ENCODE measurements around the gene ADGRG1.
"Not testable (repeated sequence)": the region's sequence is repeated elsewhere in the genome, so short reads cannot be mapped to it uniquely, and the experiment has no call there.

ADGRG1 gene

DNA sequence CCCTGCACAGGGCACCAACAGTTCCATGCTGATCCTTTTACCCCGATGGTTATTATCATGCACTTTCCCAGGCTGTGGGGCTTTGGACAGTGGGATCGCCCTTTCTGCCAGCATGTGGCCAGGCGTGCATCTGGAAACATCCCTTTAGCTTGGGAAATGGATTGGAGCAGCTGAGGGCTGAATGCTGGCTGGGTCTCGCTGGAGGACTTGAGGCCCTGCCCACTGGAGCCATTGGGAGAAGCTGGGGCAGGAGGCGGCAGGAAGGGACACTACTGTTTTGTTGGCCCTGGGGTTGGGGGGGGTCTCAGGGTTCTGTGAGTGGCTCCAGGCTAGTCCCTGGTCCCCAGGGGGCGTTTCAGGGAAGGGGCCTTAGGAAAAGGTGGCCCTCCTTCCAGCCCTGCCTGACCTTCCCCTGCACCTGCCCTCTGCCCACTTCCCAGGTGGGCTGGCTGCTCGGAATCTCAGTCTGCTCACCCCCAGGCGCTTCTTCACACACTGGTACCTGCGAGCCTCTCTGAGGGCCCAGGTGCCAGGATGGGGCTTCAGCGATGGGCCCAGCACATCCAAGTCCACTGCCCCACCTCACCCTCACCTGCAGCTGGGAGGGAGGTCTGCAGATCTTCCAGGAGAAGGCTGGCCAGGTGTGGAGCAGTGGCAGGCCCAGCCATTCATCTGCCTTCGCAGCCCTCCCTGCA lies 38.1 kb downstream of the ADGRG1 start:
- no peak for DNase-seq (ENCODE audit: low read depth)

DNA sequence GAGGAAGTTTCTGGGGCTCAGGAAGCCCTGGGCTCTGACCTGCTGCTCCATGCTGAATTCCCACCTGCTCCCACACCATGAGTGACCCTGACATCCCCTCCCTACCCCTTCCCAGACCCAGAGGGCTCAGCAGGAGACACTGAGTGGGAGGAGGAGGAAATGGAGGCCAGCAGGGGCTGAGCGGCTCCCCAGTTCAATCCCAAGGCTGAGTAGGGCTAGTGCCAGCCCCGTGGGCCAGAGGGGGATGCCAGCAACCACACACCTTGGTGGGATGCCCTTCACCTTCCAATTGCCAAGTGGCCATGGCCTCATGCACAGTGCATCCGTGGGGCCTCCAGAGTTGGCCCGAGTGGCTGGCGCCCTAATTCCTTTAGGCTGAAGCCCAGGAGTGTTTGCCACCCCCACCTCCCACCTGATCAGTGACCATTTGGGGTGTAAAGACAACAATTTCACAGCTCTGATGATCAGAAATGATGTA lies 38.7 kb downstream of the ADGRG1 start:
- no peak for DNase-seq (ENCODE audit: low read depth)

DNA sequence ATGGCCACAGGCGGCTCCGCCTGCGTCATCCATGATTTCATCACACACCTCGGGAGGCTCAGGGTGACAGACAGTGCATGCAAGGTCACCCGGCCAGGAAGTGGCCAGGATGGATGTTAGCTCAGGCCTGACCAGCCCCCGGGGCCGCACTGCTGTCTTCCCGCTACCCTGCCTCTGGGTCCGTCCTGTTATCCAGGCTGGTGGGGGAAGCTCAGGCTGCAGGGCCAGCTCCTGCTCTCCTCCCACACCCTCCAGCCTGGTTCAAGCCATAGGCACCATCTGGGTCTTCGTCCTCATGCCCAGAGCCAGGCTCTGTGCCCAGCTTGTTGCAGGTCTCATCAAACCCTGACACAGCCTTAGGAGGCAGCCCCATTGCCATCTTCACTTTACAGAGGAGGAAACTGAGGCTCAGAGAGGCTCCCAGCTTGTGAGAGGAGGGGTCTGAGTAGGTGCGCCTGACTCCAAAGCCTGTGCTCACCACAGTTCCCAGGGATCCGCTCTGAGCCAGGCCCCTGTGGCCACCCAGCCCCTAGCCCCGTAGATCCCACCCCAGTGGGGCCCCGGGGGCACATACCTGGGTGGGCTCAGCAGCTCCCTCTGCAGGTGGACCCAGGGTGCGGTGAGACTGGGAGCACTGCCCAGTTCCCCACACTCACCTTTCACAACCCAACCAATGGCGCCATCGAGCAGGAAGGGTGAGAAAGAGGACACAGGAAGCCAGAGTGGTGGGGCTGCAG lies 39.3 kb downstream of the ADGRG1 start:
- peak; percentile 6 for DNase-seq (ENCODE audit: low read depth)

DNA sequence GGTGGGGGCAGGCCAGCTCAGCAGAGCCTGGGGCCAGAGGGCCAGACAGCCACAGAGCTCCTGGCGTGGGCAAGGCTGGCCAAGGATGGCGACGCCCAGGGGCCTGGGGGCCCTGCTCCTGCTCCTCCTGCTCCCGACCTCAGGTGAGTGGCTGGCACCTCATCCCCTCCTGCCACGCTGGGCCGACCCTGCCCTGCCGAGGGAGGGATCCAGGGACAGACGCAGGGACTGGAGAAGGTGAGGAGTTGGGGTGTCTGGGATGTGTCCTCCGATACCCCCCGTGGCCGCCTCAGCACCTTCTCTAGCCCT lies 39.8 kb downstream of the ADGRG1 start, which contains the start of gene ADGRG3:
TSS of gene ADGRG3 (plus strand) at position 44 of the 309 bp plus-strand sequence. CDS start at position 86, 42 bp downstream.
- DNase-seq (ENCODE audit: low read depth) = no peak

DNA sequence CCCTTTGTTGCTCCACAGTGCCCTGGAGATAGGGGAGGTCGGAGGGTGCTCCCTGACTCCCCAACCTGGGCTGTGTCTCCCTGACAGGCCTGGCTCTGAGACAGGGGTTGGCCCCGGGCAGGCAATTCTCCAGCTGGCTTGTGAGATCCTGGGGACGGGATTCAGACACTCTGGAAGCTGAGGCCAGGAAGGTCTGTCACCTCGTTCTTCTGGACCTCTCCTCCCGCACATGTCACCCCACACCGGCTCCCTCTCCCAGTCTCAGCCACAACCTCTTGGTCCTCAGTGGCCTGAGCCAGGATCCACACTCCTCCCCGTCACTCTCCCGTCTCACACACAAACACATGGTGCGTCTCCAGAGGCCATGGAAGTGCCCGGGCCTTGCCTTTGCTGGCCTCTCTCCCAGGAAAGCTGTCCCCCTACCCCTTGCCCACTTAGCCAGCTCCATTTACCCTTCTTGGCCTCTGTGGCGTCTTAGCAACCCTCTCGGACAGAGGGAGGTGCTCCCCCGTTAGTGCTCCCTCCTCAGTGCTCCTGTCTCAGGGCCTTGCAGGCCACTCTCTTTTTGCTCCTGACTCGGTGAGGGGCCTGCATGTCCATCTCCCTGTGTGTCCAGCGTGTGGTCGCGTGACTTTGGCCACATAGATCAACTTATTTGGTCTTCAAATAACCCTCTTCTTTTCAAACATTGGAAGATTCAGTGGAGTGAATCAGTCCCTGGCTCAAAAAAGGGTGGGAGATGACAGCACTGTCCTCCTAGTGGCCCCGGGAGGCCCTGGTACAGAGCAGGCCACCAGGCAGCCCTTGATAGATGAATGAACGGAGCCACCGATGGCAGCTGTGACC lies 40.4 kb downstream of the ADGRG1 start:
- no peak for DNase-seq (ENCODE audit: low read depth)

DNA sequence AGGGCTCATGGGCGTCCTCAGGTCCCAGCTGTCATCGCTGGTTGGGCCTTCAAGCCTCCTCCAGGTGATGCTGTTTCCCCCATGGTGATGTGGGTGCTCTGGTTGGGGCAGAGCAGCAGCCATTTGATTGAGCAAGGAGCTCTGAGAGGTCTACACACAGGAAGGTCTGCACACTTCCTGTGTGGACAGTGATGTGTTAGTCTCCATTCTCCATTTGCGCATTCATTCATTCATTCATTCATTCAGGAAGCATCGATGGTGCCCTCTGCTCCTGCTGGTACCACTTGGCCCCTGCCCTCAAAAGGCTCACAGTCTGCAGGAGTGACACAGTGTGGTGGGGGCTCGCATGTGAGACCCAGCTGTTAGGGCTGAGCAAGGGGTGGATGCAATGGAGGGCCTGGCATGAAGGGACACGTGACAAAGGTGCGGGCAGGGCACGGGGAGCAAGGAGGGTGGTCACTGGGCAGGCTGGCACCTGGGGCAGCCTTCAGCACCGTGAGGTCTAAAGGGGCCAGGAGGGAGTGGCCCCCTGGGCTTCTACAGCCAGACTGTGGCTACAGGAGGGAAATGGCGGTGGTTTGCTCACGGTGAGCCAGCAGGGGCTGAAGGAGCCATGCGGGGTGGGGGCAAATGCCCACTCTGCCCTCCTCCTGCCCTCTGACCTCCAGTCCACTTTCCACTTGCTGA lies 41.2 kb downstream of the ADGRG1 start:
- no peak for DNase-seq (ENCODE audit: low read depth)

DNA sequence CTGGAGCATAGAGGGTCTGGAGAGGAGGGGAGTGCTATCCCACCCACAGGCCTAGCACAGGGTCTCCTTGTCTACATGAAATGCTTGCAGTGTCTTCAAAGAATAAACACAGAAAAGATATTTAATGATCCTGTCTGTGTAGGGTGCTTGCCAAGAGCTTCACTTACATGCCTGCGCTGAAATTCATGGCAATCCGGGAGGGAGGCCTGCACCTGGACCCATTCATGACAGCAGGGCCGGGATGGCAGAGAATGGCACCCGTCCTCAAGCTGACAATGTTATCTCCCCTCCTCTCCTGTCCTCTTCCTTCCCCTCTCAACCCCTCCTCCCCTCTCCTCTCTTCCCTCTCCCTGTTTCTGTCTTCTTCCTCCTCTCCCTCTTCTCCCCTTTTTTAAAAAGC lies 41.8 kb downstream of the ADGRG1 start:
- DNase-seq (ENCODE audit: low read depth) = no peak

DNA sequence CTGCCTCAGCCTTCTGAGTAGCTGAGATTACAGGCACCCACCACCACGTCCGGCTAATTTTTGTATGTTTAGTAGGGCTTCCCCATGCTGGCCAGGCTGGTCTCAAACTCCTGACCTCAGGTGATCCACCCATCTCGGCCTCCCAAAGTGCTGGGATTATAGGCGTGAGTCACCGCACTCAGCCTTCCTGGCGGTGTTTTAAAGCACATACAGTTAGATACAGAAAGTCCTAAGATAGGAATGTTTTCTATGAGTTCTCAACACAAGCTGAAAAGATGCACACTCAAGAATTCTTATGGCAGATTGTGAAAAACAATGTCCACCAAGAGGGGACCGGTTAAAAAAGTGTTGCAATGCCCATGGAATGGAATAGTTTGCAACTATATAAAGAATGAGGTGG lies 43.0 kb downstream of the ADGRG1 start:
- not testable (repeated sequence) for DNase-seq (ENCODE audit: low read depth)

DNA sequence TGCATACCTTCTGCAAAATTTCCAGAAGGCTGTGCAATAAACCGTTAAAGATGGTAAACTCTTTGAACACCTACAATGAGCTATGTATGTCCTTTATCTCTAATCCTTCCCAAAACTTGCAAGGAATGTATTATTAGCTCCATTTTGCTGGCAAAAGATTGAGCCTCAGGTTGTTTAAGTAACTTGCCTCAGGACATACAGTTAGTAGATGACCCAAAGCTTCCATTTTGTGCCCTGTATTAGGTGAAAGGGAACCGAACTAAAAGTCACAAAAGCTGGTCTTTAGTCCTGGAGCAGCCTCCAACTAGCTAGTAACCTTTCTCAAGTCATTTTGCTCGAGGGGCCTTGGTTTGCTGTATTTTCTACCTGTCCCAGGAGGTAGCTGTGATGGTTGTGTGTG lies 44.0 kb downstream of the ADGRG1 start:
- DNase-seq (ENCODE audit: low read depth) = no peak

DNA sequence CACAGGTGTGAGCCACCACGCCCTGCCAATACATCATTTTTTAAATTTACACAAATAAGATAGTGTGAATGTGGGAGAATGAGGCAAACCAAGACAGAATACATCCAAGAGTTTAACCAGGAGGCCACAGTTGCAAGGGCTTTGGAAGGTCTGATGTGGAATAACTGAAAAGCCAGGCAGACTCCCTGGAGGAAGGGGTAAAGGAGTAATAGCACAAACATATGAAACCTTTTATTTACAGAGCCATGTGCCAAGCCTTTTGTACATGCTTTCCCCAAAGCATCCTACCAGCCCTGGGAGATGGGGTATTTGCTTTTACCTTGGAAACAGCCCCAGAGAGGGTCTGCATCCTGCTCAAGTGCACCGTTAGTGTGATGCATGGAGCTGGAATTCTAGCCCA lies 44.4 kb downstream of the ADGRG1 start:
- DNase-seq (ENCODE audit: low read depth) = no peak

DNA sequence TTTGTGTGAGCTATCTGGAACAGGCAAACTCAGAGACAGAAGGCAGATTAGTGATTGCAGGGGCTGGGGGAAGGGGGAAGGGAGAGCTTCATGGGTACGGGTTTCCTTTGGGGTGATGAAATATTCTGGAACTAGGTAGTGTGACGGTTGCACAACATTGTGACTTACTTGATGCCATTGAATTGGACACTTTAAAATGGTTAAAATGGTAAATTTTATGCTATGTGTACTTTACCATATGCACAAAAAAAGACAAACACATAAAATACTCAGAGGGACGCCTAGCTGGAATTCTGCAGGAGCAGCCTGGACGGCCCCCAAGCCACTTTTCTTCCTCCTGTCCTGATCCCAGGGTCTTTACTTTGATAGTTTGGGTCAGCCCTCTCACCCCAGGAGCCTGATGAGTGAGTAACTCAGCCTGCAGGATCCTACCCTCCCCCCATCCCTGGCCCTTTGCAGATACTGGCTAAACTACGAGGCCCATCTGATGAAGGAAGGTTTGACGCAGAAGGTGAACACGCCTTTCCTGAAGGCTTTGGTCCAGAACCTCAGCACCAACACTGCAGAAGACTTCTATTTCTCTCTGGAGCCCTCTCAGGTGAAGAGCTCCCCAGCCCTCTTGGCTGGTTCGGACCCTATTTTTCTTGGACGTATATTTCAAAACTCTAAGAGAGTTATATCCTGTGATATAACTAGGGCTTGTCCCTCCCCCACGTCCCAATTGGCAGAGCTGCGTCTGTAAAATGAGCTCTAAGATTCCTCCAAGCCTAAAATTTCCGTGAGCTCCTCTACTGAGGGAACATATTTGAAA lies 47.5 kb downstream of the ADGRG1 start:
- no peak for DNase-seq (ENCODE audit: low read depth)

DNA sequence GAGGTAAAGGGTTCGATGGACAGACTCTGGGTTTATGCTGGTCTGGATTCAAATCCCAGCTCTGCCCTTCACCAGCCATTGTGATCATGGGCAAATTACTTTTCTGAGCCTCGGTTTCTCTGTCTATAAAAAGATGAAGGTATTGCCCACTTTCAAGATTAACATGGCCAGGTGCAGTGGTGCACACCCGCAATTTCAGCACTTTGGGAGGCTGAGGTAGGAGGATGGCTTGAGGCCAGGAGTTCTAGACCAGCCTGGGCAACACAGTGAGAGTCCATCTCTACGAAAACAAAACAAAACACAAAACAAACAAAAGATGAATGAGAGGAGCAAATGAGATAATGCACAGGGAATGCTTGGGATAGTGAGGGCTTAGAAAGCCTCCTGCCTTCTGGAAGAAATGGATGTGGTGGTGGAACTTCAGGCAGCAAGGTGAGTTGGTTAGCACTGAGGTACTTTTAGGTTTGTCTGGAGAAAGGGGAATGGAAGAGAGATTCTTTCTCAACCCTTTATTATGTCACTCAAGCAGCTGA lies 48.2 kb downstream of the ADGRG1 start:
- no peak for DNase-seq (ENCODE audit: low read depth)

DNA sequence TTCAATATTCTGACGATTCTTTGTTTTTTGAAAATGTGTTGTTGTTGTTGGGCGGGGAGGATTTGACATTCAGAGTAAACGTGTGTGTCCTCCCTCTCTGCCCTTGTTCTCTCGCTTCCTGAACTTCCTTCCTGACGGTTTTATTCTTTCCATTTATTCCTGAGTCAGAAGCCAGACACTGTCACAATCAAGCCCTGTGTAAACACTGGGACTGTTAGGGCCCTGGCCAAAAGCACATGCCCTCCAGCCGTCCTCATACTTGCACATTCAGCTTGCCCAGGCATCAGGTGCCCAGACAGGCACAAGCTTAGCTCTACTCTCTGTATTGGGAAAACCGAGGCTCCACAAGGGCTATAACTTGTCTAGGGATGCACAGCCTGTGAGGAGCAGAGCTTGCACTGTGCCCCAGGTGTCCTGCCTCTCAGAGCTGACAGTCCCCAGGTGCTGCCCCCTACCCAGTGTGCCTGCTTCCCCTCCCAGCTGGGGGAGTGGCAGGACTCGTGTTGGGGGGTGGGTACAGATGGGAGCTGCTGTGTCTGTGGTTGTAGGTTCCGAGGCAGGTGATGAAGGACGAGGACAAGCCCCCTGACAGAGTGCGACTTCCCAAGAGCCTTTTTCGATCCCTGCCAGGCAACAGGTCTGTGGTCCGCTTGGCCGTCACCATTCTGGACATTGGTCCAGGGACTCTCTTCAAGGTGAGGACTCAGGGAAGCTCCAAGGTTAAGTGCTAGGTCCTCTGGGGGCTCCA lies 49.4 kb downstream of the ADGRG1 start:
- no peak for DNase-seq (ENCODE audit: low read depth)

DNA sequence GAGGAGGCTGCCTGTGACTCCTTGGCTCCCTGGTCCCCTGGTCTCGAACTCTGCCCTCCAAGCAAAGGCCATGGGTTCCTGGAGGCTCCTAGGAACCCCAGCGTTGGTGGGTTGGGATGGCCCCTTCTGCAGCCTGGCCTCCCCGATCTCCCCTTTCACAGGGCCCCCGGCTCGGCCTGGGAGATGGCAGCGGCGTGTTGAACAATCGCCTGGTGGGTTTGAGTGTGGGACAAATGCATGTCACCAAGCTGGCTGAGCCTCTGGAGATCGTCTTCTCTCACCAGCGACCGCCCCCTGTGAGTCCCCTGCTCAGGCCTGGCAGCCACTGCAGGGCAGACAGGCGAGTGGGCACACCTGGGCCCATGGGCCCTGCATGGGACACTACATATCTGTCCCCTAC lies 50.6 kb downstream of the ADGRG1 start:
- no peak for DNase-seq (ENCODE audit: low read depth)

DNA sequence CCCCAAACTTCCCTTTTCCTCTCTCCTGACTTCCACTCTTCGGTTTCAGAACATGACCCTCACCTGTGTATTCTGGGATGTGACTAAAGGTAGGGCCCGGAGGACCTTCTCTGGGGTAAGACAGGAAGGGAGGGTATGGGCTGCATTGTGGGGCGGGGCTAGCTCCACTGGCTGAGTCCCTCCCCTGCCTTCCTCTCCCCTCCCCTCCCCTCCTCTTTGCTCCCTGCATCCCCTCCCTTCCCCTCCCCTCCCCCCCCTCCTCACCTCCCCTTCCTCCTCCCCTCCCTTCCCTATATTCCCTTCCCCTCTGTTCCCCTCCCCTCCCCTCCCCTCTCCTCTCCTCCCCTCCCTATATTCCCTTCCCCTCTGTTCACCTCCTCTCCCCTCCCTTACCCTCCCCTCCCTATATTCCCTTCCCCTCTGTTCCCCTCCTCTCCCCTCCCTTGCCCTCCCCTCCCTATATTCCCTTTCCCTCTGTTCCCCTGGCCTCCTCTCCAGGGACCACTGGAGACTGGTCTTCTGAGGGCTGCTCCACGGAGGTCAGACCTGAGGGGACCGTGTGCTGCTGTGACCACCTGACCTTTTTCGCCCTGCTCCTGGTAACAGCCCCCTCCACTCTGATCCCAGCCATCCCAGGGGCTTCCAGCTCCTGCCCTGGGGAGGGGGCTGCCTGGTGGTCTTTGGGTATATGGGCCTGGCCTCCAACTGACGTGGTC lies 51.5 kb downstream of the ADGRG1 start:
- DNase-seq (ENCODE audit: low read depth) = no peak

DNA sequence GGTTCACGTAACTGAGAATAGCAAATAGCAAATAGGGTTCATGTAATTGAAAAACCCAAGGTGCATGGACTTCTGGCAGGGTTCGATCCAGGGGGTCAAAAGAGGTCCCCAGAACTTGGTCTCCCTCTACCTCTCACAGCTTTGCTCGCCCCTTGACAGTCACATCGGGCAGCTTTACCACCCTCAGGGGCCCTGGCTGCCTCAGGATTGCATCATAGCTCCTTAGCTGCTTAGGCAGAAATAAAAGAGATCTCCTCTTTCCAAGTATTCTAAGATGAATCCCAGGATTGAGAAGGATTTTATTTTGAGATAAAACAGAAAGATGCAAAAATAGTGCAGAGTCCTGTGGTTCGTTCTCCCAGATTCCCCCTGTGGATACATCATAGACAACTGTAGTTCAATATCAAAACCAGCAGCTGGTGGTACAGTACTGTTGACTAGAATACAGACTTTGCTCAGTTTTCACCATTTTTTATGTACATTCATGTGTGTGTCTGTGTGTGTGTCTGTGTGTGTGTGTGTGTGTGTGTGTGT lies 52.5 kb downstream of the ADGRG1 start:
- DNase-seq (ENCODE audit: low read depth) = no peak

DNA sequence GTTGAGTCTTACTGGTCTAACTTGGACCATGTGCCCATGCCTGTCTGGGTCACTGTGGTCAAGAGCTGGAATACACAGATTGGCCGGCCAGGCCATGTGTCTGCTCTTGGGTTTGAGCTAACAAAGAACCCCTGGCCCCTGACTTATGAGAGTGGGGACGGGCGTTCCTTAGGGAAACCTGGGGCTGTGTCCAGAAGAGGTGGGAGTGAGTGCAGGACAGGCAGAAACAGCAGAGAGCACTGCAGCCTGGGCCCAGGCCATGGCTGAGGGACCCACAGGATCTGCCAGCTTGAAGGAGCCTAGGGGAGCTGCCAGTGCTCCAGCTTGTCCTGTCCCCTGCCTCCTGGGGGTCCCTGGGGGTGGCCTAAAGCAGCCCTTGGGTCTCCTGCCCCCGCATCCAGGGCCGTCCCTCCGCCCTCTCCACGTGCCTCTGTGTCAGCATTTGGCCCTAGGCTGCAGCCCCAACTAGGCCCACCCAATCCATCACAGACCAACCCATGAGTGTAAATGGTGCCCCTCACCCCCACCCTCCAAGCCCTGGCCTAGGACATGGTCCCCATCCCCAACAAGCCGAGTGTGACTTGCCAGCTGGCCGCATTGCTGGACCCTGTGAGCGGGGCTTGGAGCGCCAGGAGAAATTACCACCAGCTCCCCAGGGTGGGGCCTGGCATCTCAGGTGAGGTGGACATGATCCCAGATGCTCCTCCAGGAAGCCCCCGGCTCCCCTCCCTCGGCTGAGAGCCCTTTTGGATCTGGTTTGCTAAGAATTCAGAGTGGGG lies 53.7 kb downstream of the ADGRG1 start:
- DNase-seq (ENCODE audit: low read depth) = no peak

DNA sequence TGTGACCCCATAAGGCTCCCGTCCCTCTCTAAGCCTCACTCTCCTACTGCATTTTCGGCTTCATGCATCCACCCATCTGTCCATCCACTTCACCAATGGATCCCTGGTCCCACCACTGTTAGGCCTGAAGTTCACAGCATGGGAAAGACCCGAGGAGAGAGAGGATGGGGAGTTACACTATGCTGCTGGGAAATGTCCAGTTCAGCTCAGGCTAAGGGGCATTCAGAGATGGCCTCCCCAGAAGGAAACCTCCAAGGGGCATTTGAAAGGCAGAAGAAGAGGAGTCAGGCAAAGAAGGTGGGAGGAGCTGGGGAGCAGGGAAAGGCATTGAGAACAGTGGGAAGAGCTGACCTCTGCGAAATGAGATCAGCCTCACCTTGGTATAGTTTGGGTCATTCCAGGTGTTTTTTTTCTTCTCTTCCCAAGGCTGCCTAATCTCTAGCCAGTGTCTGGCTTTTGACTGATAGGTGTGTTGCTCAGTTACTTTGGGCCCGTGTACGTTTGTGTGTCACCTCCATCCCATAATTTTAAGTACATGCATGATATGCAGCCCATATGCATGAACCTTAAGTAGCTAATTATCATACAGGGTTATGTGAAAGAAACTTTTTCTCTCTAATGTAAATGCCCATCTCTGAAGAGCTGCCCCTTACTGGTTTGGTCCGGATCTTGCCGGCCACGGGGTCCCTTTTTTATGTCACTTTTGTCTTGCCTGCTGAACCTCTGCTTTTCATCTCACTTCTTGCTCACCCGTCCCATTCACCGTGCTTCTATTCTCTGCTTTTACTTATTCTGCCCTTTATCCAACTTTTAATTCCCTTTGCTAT lies 54.6 kb downstream of the ADGRG1 start:
- no peak for DNase-seq (ENCODE audit: low read depth)

Data from fibroblast of gingiva (primary cell).